Measurements from ENCODE around the gene LRP6. TPM values are rescaled to one million over a fixed set of nuclear protein-coding genes. Genes with fewer than 3 reads are reported as not detected.
A peak's percentile ranks its signal among the peaks of the same experiment; 100 is the strongest.
"Not testable (repeated sequence)": the region's sequence is repeated elsewhere in the genome, so short reads cannot be mapped to it uniquely, and the experiment has no call there.

Gene LRP6
- polyA plus RNA-seq, 4 donors, result 2.2 to 23.6 (median 4.1) TPM

DNA sequence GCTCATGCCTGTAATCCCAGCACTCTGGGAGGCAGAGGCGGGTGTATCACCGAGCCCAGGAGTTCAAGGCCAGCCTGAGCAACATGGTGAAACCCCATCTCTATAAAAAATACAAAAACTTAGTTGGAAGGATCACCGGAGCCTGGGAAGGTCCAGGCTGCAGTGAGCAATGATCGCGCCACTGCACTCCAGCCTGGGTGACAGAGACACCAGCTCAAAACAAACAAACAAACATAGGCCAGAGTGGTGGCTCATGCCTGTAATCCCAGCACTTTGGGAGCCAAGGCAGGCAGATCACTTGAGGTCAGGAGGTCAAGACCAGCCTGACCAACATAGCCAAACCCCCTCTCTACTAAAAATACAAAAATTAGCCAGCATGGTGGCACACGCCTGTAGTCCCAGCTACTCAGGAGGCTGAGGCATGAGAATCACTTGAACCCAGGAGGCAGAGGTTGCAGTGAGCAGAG lies 10.5 kb downstream of the LRP6 start:
- H3K27me3 ChIP-seq (ENCODE audit: control insufficient read depth in 3 of 3, insufficient read depth in 3 of 3, low read length in 3 of 3); FAIRE-seq; DNase-seq; H3K36me3 ChIP-seq (ENCODE audit: control insufficient read depth in 3 of 3, insufficient read depth in 2 of 3, low read depth in 1 of 3, low read length in 3 of 3); H3K4me1 ChIP-seq (ENCODE audit: control insufficient read depth in 3 of 3, insufficient read depth in 2 of 3, low read depth in 1 of 3, low read length in 2 of 3); H3K9me3 ChIP-seq (ENCODE audit: control insufficient read depth in 2 of 2, insufficient read depth in 1 of 2, low read depth in 1 of 2, low read length in 1 of 2); H3K27ac ChIP-seq (ENCODE audit: low read depth in 1 of 3, low read length in 2 of 3); H3K4me3 ChIP-seq (ENCODE audit: low read depth in 1 of 3, low read length in 3 of 3): not testable (repeated sequence)
- 81 to 91% (median 87%) methylated on average over 6 of the region's 6 CpGs for WGBS, 3 donors

GRCh38 chr12:12254553-12254952 lies 12.3 kb downstream of the LRP6 start:
- H3K36me3 ChIP-seq (ENCODE audit: control insufficient read depth in 3 of 3, insufficient read depth in 2 of 3, low read depth in 1 of 3, low read length in 3 of 3), result peaks cover 0 to 12% (median 0%) of the 10 kb centered on the region in 3 donors
- H3K27me3 ChIP-seq (ENCODE audit: control insufficient read depth in 3 of 3, insufficient read depth in 3 of 3, low read length in 3 of 3), result no peaks in the 10 kb centered on the region
- WGBS, 3 donors, result 93 to 97% (median 95%) methylated on average over 2 of the region's 2 CpGs
- no peak for FAIRE-seq
- no peaks in the 10 kb centered on the region for H3K9me3 ChIP-seq (ENCODE audit: control insufficient read depth in 2 of 2, insufficient read depth in 1 of 2, low read depth in 1 of 2, low read length in 1 of 2)
- H3K4me1 ChIP-seq (ENCODE audit: control insufficient read depth in 3 of 3, insufficient read depth in 2 of 3, low read depth in 1 of 3, low read length in 2 of 3), result no peaks in the 10 kb centered on the region
- DNase-seq, result no peak
- H3K27ac ChIP-seq (ENCODE audit: low read depth in 1 of 3, low read length in 2 of 3), result no peak overlapping the region
- H3K4me3 ChIP-seq (ENCODE audit: low read depth in 1 of 3, low read length in 3 of 3), result no peak overlapping the region

GRCh38 chr12:12249216-12250050 lies 17.4 kb downstream of the LRP6 start:
- no peak overlapping the region for H3K27ac ChIP-seq (ENCODE audit: low read depth in 1 of 3, low read length in 2 of 3)
- peaks cover 0 to 12% (median 0%) of the 10 kb centered on the region in 3 donors for H3K36me3 ChIP-seq (ENCODE audit: control insufficient read depth in 3 of 3, insufficient read depth in 2 of 3, low read depth in 1 of 3, low read length in 3 of 3)
- H3K4me3 ChIP-seq (ENCODE audit: low read depth in 1 of 3, low read length in 3 of 3), result no peak overlapping the region
- no peaks in the 10 kb centered on the region for H3K9me3 ChIP-seq (ENCODE audit: control insufficient read depth in 2 of 2, insufficient read depth in 1 of 2, low read depth in 1 of 2, low read length in 1 of 2)
- no peaks in the 10 kb centered on the region for H3K4me1 ChIP-seq (ENCODE audit: control insufficient read depth in 3 of 3, insufficient read depth in 2 of 3, low read depth in 1 of 3, low read length in 2 of 3)
- DNase-seq (no peak), FAIRE-seq (no peak)
- WGBS, 3 donors, result 78 to 94% (median 82%) methylated on average over 4 of the region's 4 CpGs
- H3K27me3 ChIP-seq (ENCODE audit: control insufficient read depth in 3 of 3, insufficient read depth in 3 of 3, low read length in 3 of 3), result no peaks in the 10 kb centered on the region

- Histone ChIP-seq H3K9me3 (ENCODE audit: control insufficient read depth in 2 of 2, insufficient read depth in 1 of 2, low read depth in 1 of 2, low read length in 1 of 2) (no peaks in the 10 kb centered on the region), H3K27ac (ENCODE audit: low read depth in 1 of 3, low read length in 2 of 3) (no peak overlapping the region), H3K4me1 (ENCODE audit: control insufficient read depth in 3 of 3, insufficient read depth in 2 of 3, low read depth in 1 of 3, low read length in 2 of 3) (no peaks in the 10 kb centered on the region), H3K36me3 (ENCODE audit: control insufficient read depth in 3 of 3, insufficient read depth in 2 of 3, low read depth in 1 of 3, low read length in 3 of 3) (peaks cover 0 to 14% (median 0%) of the 10 kb centered on the region in 3 donors), H3K4me3 (ENCODE audit: low read depth in 1 of 3, low read length in 3 of 3) (no peak overlapping the region), H3K27me3 (ENCODE audit: control insufficient read depth in 3 of 3, insufficient read depth in 3 of 3, low read length in 3 of 3) (no peaks in the 10 kb centered on the region)
- no peak for DNase-seq
- FAIRE-seq, result no peak
Observed at GRCh38 chr12:12247584-12247983, 19.3 kb downstream of the LRP6 start.

GRCh38 chr12:12244341-12244740 lies 22.5 kb downstream of the LRP6 start:
- DNase-seq, result no peak
- no peaks in the 10 kb centered on the region for H3K4me1 ChIP-seq (ENCODE audit: control insufficient read depth in 3 of 3, insufficient read depth in 2 of 3, low read depth in 1 of 3, low read length in 2 of 3)
- no peaks in the 10 kb centered on the region for H3K27me3 ChIP-seq (ENCODE audit: control insufficient read depth in 3 of 3, insufficient read depth in 3 of 3, low read length in 3 of 3)
- H3K36me3 ChIP-seq (ENCODE audit: control insufficient read depth in 3 of 3, insufficient read depth in 2 of 3, low read depth in 1 of 3, low read length in 3 of 3), result peaks cover 0 to 6% (median 0%) of the 10 kb centered on the region in 3 donors
- no peak overlapping the region for H3K27ac ChIP-seq (ENCODE audit: low read depth in 1 of 3, low read length in 2 of 3)
- WGBS, 3 donors, result 95 to 96% (median 96%) methylated on average over 12 of the region's 12 CpGs
- no peak for FAIRE-seq
- no peak overlapping the region for H3K4me3 ChIP-seq (ENCODE audit: low read depth in 1 of 3, low read length in 3 of 3)
- H3K9me3 ChIP-seq (ENCODE audit: control insufficient read depth in 2 of 2, insufficient read depth in 1 of 2, low read depth in 1 of 2, low read length in 1 of 2), result no peaks in the 10 kb centered on the region

DNA sequence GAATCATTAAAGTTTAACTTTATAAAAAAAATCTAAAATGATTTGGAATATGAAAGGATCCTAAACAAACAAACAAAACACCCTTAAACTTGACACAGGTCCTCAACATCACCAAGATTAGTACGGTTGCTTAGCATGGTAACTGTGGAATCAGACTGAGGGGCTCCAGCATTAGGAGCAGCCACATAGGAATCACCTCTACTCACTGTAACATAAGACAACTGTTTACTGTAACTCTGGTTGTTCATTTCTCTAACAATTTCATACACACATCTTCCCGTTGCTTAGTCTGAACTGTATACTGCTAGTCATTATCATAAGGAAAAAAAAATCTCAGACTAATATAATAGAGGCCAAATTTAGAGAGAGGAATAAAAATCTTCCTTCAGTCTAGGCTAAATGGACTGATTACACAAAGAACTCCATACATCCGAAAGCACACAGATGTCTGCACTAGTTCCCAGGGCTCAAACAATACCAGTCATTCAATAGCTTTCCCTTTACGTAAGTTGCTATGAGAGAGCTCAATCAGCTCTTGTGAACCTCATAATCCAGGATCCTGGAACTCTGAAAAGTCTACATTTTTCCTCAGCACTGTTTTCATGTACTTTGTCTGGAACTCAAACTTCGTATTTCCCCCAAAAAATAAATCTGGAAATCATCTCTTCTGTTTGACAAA lies 26.0 kb downstream of the LRP6 start:
- peaks cover 0 to 10% (median 0%) of the 10 kb centered on the region in 3 donors for H3K36me3 ChIP-seq (ENCODE audit: control insufficient read depth in 3 of 3, insufficient read depth in 2 of 3, low read depth in 1 of 3, low read length in 3 of 3)
- peaks cover 0 to 10% of the 10 kb centered on the region in 2 donors for H3K9me3 ChIP-seq (ENCODE audit: control insufficient read depth in 2 of 2, insufficient read depth in 1 of 2, low read depth in 1 of 2, low read length in 1 of 2)
- H3K4me3 ChIP-seq (ENCODE audit: low read depth in 1 of 3, low read length in 3 of 3), result no peak overlapping the region
- no peaks in the 10 kb centered on the region for H3K27me3 ChIP-seq (ENCODE audit: control insufficient read depth in 3 of 3, insufficient read depth in 3 of 3, low read length in 3 of 3)
- FAIRE-seq, result no peak
- H3K4me1 ChIP-seq (ENCODE audit: control insufficient read depth in 3 of 3, insufficient read depth in 2 of 3, low read depth in 1 of 3, low read length in 2 of 3), result no peaks in the 10 kb centered on the region
- peak; percentile 10 to 14 for DNase-seq
- peak overlapping the region in 1 of 3 donors; percentile 1 for H3K27ac ChIP-seq (ENCODE audit: low read depth in 1 of 3, low read length in 2 of 3)
- 56 to 59% (median 58%) methylated on average over 5 of the region's 5 CpGs for WGBS, 3 donors

GRCh38 chr12:12239127-12239526 lies 27.7 kb downstream of the LRP6 start:
- H3K36me3 ChIP-seq (ENCODE audit: control insufficient read depth in 3 of 3, insufficient read depth in 2 of 3, low read depth in 1 of 3, low read length in 3 of 3), result peaks cover 0 to 11% (median 0%) of the 10 kb centered on the region in 3 donors
- no peak for DNase-seq
- peaks cover 0 to 10% of the 10 kb centered on the region in 2 donors for H3K9me3 ChIP-seq (ENCODE audit: control insufficient read depth in 2 of 2, insufficient read depth in 1 of 2, low read depth in 1 of 2, low read length in 1 of 2)
- no peak overlapping the region for H3K27ac ChIP-seq (ENCODE audit: low read depth in 1 of 3, low read length in 2 of 3)
- H3K27me3 ChIP-seq (ENCODE audit: control insufficient read depth in 3 of 3, insufficient read depth in 3 of 3, low read length in 3 of 3), result no peaks in the 10 kb centered on the region
- no peaks in the 10 kb centered on the region for H3K4me1 ChIP-seq (ENCODE audit: control insufficient read depth in 3 of 3, insufficient read depth in 2 of 3, low read depth in 1 of 3, low read length in 2 of 3)
- no peak for FAIRE-seq
- WGBS, 3 donors, result 64 to 93% (median 76%) methylated on average over 2 of the region's 2 CpGs
- no peak overlapping the region for H3K4me3 ChIP-seq (ENCODE audit: low read depth in 1 of 3, low read length in 3 of 3)

- no peak overlapping the region for H3K4me3 ChIP-seq (ENCODE audit: low read depth in 1 of 3, low read length in 3 of 3)
- DNase-seq, result no peak
- H3K27me3 ChIP-seq (ENCODE audit: control insufficient read depth in 3 of 3, insufficient read depth in 3 of 3, low read length in 3 of 3), result no peaks in the 10 kb centered on the region
- peak; percentile 33 for FAIRE-seq
- H3K27ac ChIP-seq (ENCODE audit: low read depth in 1 of 3, low read length in 2 of 3), result no peak overlapping the region
- H3K4me1 ChIP-seq (ENCODE audit: control insufficient read depth in 3 of 3, insufficient read depth in 2 of 3, low read depth in 1 of 3, low read length in 2 of 3), result no peaks in the 10 kb centered on the region
- H3K9me3 ChIP-seq (ENCODE audit: control insufficient read depth in 2 of 2, insufficient read depth in 1 of 2, low read depth in 1 of 2, low read length in 1 of 2), result peaks cover 0 to 10% of the 10 kb centered on the region in 2 donors
- 87 to 93% (median 90%) methylated on average over 4 of the region's 4 CpGs for WGBS, 3 donors
- peaks cover 0 to 8% (median 0%) of the 10 kb centered on the region in 3 donors for H3K36me3 ChIP-seq (ENCODE audit: control insufficient read depth in 3 of 3, insufficient read depth in 2 of 3, low read depth in 1 of 3, low read length in 3 of 3)
Observed at GRCh38 chr12:12238605-12239004, 28.2 kb downstream of the LRP6 start.
